ENCODE data around the gene CEP57L1. TPM values are rescaled to one million over a fixed set of nuclear protein-coding genes. Genes with fewer than 3 reads are reported as not detected.

Gene CEP57L1
- total RNA-seq, 1 donor from 2014 or later: 22.7 TPM

- no peak for TF ChIP-seq CTCF (IDR thresholded peaks at IDR 0.05; ENCODE audit: partially characterized antibody, unreplicated experiment)
- H3K27me3 Mint-ChIP-seq (ENCODE audit: unreplicated experiment): peaks cover 2% of the 10 kb centered on the region
- H3K27ac Mint-ChIP-seq (ENCODE audit: unreplicated experiment): no peak overlapping the region
- no peaks in the 10 kb centered on the region for H3K4me1 Mint-ChIP-seq (ENCODE audit: low read depth, unreplicated experiment)
- H3K9me3 Mint-ChIP-seq (ENCODE audit: unreplicated experiment): peaks cover 7% of the 10 kb centered on the region
- DNase-seq: no peak
- H3K36me3 Mint-ChIP-seq (ENCODE audit: unreplicated experiment): peaks cover 15% of the 10 kb centered on the region
- H3K4me3 Mint-ChIP-seq (ENCODE audit: unreplicated experiment): no peak overlapping the region
Measured at GRCh38 chr6:109192865-109193264, 97.6 kb downstream of the CEP57L1 start.

GRCh38 chr6:109194880-109195279 is 99.6 kb downstream of the CEP57L1 start:
- Mint-ChIP-seq H3K9me3 (ENCODE audit: unreplicated experiment) (peaks cover 7% of the 10 kb centered on the region), H3K4me1 (ENCODE audit: low read depth, unreplicated experiment) (no peaks in the 10 kb centered on the region), H3K27ac (ENCODE audit: unreplicated experiment) (no peak overlapping the region), H3K4me3 (ENCODE audit: unreplicated experiment) (no peak overlapping the region), H3K36me3 (ENCODE audit: unreplicated experiment) (peaks cover 15% of the 10 kb centered on the region), H3K27me3 (ENCODE audit: unreplicated experiment) (peaks cover 2% of the 10 kb centered on the region)
- no peak for DNase-seq
- TF ChIP-seq CTCF (IDR thresholded peaks at IDR 0.05; ENCODE audit: partially characterized antibody, unreplicated experiment): no peak

DNA sequence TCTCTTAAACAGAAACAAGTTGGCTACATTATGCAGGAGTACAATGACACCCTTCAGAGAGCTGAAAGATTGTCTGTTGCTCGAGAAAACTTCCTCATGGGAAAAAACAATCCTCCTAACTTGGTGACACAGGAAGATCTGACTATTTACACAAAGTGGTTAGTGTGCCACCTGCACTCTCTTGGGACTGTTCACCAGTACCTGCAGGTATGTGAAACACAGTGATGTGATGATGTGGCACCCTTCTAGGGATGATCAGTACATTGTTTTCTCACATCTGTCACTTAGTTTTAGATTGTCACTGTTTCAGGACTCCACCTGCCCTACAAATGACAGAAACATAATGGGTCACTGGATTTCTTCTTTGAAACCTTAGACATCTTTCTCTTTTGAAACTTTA is 101.8 kb downstream of the CEP57L1 start:
- Mint-ChIP-seq H3K27ac (ENCODE audit: unreplicated experiment) (no peak overlapping the region), H3K27me3 (ENCODE audit: unreplicated experiment) (peaks cover 2% of the 10 kb centered on the region), H3K9me3 (ENCODE audit: unreplicated experiment) (peaks cover 5% of the 10 kb centered on the region), H3K36me3 (ENCODE audit: unreplicated experiment) (peaks cover 9% of the 10 kb centered on the region), H3K4me3 (ENCODE audit: unreplicated experiment) (no peak overlapping the region), H3K4me1 (ENCODE audit: low read depth, unreplicated experiment) (no peaks in the 10 kb centered on the region)
- no peak for DNase-seq
- TF ChIP-seq CTCF (IDR thresholded peaks at IDR 0.05; ENCODE audit: partially characterized antibody, unreplicated experiment): no peak

- no peaks in the 10 kb centered on the region for H3K9me3 Mint-ChIP-seq (ENCODE audit: unreplicated experiment)
- no peak overlapping the region for H3K27ac Mint-ChIP-seq (ENCODE audit: unreplicated experiment)
- DNase-seq: no peak
- no peaks in the 10 kb centered on the region for H3K27me3 Mint-ChIP-seq (ENCODE audit: unreplicated experiment)
- H3K36me3 Mint-ChIP-seq (ENCODE audit: unreplicated experiment): no peaks in the 10 kb centered on the region
- H3K4me1 Mint-ChIP-seq (ENCODE audit: low read depth, unreplicated experiment): no peaks in the 10 kb centered on the region
- no peak for TF ChIP-seq CTCF (IDR thresholded peaks at IDR 0.05; ENCODE audit: partially characterized antibody, unreplicated experiment)
- no peak overlapping the region for H3K4me3 Mint-ChIP-seq (ENCODE audit: unreplicated experiment)
Measured at GRCh38 chr6:109202409-109203264, 107.3 kb downstream of the CEP57L1 start.

DNA sequence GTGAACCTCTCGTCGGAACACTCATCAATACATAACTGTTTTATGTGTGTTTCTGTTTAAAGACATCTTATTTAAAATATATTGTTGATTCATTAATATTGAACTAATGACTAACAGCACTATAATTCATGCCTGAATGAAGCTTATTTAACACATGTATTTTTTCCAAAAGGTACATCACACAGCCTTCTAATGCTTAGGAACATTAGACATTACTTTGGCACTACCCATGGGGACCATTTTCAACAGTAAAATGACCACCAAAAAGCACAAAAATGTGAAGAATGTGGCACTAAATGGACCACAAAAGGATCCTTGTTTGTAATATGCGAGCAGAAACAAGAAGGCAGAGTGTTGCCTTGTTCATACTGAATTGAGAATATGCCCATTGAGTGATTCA is 109.2 kb downstream of the CEP57L1 start:
- no peaks in the 10 kb centered on the region for H3K36me3 Mint-ChIP-seq (ENCODE audit: unreplicated experiment)
- H3K9me3 Mint-ChIP-seq (ENCODE audit: unreplicated experiment): no peaks in the 10 kb centered on the region
- H3K27ac Mint-ChIP-seq (ENCODE audit: unreplicated experiment): no peak overlapping the region
- TF ChIP-seq CTCF (IDR thresholded peaks at IDR 0.05; ENCODE audit: partially characterized antibody, unreplicated experiment): no peak
- no peak for DNase-seq
- no peaks in the 10 kb centered on the region for H3K27me3 Mint-ChIP-seq (ENCODE audit: unreplicated experiment)
- H3K4me3 Mint-ChIP-seq (ENCODE audit: unreplicated experiment): no peak overlapping the region
- H3K4me1 Mint-ChIP-seq (ENCODE audit: low read depth, unreplicated experiment): no peaks in the 10 kb centered on the region
